K562 (cell line): ENCODE measurements around the gene EPHA7. TPM values are rescaled to one million over a fixed set of nuclear protein-coding genes. Genes with fewer than 3 reads are reported as not detected.
A peak's percentile ranks its signal among the peaks of the same experiment; 100 is the strongest.

Experiments used
- ATAC-seq: fragments of 200-7000 bp; cut with Tn5 transposase; 3 replicates; pipeline ENCODE4 v1.9.1; 2020; ENCODE audit warnings: moderate library complexity
- BruUV-seq: library from RNA; stranded (reverse); fragments of 400-500 nt; replicated peaks from 2 replicates; lab custom pipeline; 2021; lab: Mats Ljungman, UMichigan
- CTCF ChIA-PET: fragments of 300-600 bp; formaldehyde crosslinking; extraction: SDS; loops from one replicate; lab custom pipeline; 2021; ENCODE audit warnings: low intra/inter-chr PET ratio; lab: Yijun Ruan, JAX
- POLR2A ChIA-PET: fragments of 300-600, 350-650 bp; sonication (Branson Sonifier 250); formaldehyde crosslinking; extraction: SDS; loops from one replicate; lab custom pipeline; 2021; ENCODE audit warnings: antibody characterized with exemption, inconsistent platforms; lab: Yijun Ruan, JAX
- DNase-seq, 4 experiments: peaks; one replicate each; pipeline versions ENCODE4 v3.0.0 to v3.0.0-alpha.2; 2011 to 2018; ENCODE audit warnings: low spot score in 3 of 4, mixed read lengths in 3 of 4; ENCODE audit errors: extremely low read depth in 1 of 4
- FAIRE-seq: peaks from 2 replicates; lab custom pipeline; 2011; peaks lifted over from hg19 to GRCh38; lab: Jason Lieb, UNC
- H2AFZ ChIP-seq: 2 replicates; pipeline ENCODE4 v1.6.0; 2011; ENCODE audit warnings: low read depth, low read length, control low read depth, inconsistent platforms
- H3K27ac ChIP-seq: fragments of 200-600 bp; 3 replicates; pipeline ENCODE4 v1.8.0; 2011; ENCODE audit warnings: low read depth, mild to moderate bottlenecking, control low read depth, inconsistent platforms, low read length, moderate library complexity, mixed read lengths; ENCODE audit errors: extremely low read depth
- H3K27me3 ChIP-seq, 2 experiments: fragments of 300-600 bp in 1 of 2; 2 replicates in 1 of 2; 3 replicates in 1 of 2; pipeline versions ENCODE4 v1.6.0 to v1.8.0; 2011; ENCODE audit warnings: inconsistent platforms in 2 of 2, low read length in 2 of 2, mild to moderate bottlenecking in 1 of 2, mixed read lengths in 1 of 2, moderate library complexity in 1 of 2; ENCODE audit not compliant: control insufficient read depth in 2 of 2, insufficient read depth in 2 of 2
- H3K36me3 ChIP-seq: fragments of 300-600 bp; 3 replicates; pipeline ENCODE4 v1.8.0; 2011; ENCODE audit warnings: mild to moderate bottlenecking, low read length, inconsistent platforms; ENCODE audit not compliant: control insufficient read depth, insufficient read depth
- H3K4me1 ChIP-seq, 2 experiments: fragments of 200-600 bp in 1 of 2; replicated peaks in 1 of 2; 2 replicates in 1 of 2; 3 replicates in 1 of 2; pipeline versions ENCODE4 v1.5.1 to v1.8.0; 2011; ENCODE audit warnings: inconsistent platforms in 2 of 2, low read length in 2 of 2, mild to moderate bottlenecking in 1 of 2, mixed read lengths in 1 of 2, moderate library complexity in 1 of 2; ENCODE audit not compliant: control insufficient read depth in 2 of 2, insufficient read depth in 2 of 2
- H3K4me2 ChIP-seq: 2 replicates; pipeline ENCODE4 v1.6.1; 2011; ENCODE audit warnings: low read length, control low read depth, inconsistent platforms, mixed read lengths; ENCODE audit not compliant: insufficient read depth
- H3K4me3 ChIP-seq: fragments of 200-600 bp; sonication (generic), shearing (Covaris generic); 2 replicates; pipeline ENCODE4 v1.5.1; 2016; ENCODE audit warnings: control low read depth, inconsistent platforms
- H3K79me2 ChIP-seq: fragments of 200-600 bp; 3 replicates; pipeline ENCODE4 v1.8.0; 2011; ENCODE audit warnings: low read length, inconsistent platforms; ENCODE audit not compliant: control insufficient read depth, insufficient read depth
- H3K9ac ChIP-seq, 2 experiments: 2 replicates each; pipeline versions ENCODE4 v1.6.0 to v1.6.1; 2011; ENCODE audit warnings: low read depth in 2 of 2, low read length in 2 of 2, control low read depth in 1 of 2, inconsistent platforms in 1 of 2, mild to moderate bottlenecking in 1 of 2, mixed read lengths in 1 of 2; ENCODE audit not compliant: insufficient read depth in 1 of 2
- H3K9me1 ChIP-seq: one replicate; pipeline ENCODE4 v1.6.0; 2011; ENCODE audit warnings: inconsistent platforms, mild to moderate bottlenecking, low read length, moderate library complexity; ENCODE audit not compliant: control insufficient read depth, insufficient read depth
- H3K9me3 ChIP-seq: replicated peaks from 2 replicates; pipeline ENCODE4 v1.5.1; 2011; ENCODE audit warnings: low read depth, low read length, inconsistent platforms; ENCODE audit not compliant: control insufficient read depth, insufficient read depth
- H4K20me1 ChIP-seq: replicated peaks from 2 replicates; pipeline ENCODE4 v1.6.1; 2011; ENCODE audit warnings: low read length, inconsistent platforms, mixed read lengths; ENCODE audit not compliant: control insufficient read depth, insufficient read depth
- CTCF ChIP-seq, 3 experiments: IDR thresholded peaks in 2 of 3; conservative IDR thresholded peaks in 1 of 3; 2 replicates each; pipeline ENCODE4 v1.5.1; 2011 to 2012; ENCODE audit warnings: low read length in 3 of 3, mild to moderate bottlenecking in 3 of 3, control low read depth in 2 of 3, improper control_type of control experiment in 1 of 3, inconsistent platforms in 1 of 3, low read depth in 1 of 3, mixed read lengths in 1 of 3, moderate library complexity in 1 of 3; ENCODE audit not compliant: insufficient read depth in 2 of 3
- MTA2 ChIP-seq: fragments of 450-650 bp; IDR thresholded peaks from 2 replicates; pipeline ENCODE4 v1.6.1; 2016; ENCODE audit warnings: low read depth
- POLR2A ChIP-seq: fragments of 450-650 bp; conservative IDR thresholded peaks from 2 replicates; pipeline ENCODE4 v1.6.1; 2016
- ZNF146 ChIP-seq: IDR thresholded peaks from one replicate; pipeline ENCODE4 v1.6.1; 2018; ENCODE audit warnings: missing compliant biosample characterization; ENCODE audit not compliant: unreplicated experiment
- ZNF23 ChIP-seq: fragments of 250-450 bp; sonication (Bioruptor Pico); IDR thresholded peaks from 2 replicates; pipeline ENCODE4 v1.4.0; 2020; ENCODE audit warnings: mild to moderate bottlenecking
- ZNF431 ChIP-seq: sonication (generic); formaldehyde crosslinking; IDR thresholded peaks from 2 replicates; pipeline ENCODE4 v1.8.0; 2022; ENCODE audit warnings: mild to moderate bottlenecking, missing genetic modification reagents
- WGBS: fragments of 100-300 bp; shearing (Covaris generic); methylation state at CpG from one replicate; pipeline ENCODE4 v1.1.6; 2016; ENCODE audit warnings: low coverage, mixed read lengths; ENCODE audit not compliant: insufficient coverage; ENCODE audit errors: missing lambda C conversion rate; 5-methylcytosine and 5-hydroxymethylcytosine counted together
- in situ Hi-C: fragments of 300-500 bp; cut with MboI; formaldehyde crosslinking; loops from 4 replicates; pipeline ENCODE4 v1.15.0; 2018; ENCODE audit warnings: inconsistent platforms, mixed read lengths
- intact Hi-C: fragments of 100-400 bp; cut with micrococcal nuclease; formaldehyde crosslinking; loops from 2 replicates; pipeline ENCODE4 v1.14.2; 2022
- polyA plus RNA-seq, 8 experiments: library from polyadenylated mRNA; depleted of rRNA in 4 of 8; stranded (reverse) in 5 of 8; unstranded in 3 of 8; fragments of >200 nt; fragmentation: Nextera tagmentation in 2 of 8; fragmentation: Illumina TruSeq in 1 of 8; extraction: Ambion mirVana in 2 of 8; extraction: Trizol in 1 of 8; gene quantifications; 2 replicates each; pipeline versions ENCODE4 v1.2.1 to v1.2.3, GENCODE V29; 2011 to 2014; ENCODE audit warnings: inconsistent platforms in 1 of 8, missing spikeins in 1 of 8
- total RNA-seq, 7 experiments: library from RNA; depleted of rRNA in 6 of 7; stranded (reverse); fragments of >200 nt in 6 of 7; fragmentation: Illumina TruSeq in 2 of 7; extraction: Trizol in 2 of 7; gene quantifications; 2 replicates each; pipeline versions ENCODE4 v1.2.1 to v1.2.3, GENCODE V29; 2011 to 2021; ENCODE audit warnings: low replicate concordance in 1 of 7
- TF ChIP-seq, protein P1 (sequence below): fragments of 450-650 bp; IDR thresholded peaks from 2 replicates; pipeline ENCODE4 v1.6.1; 2016; ENCODE audit warnings: borderline replicate concordance

The EPHA7 gene
- total and polyA plus RNA-seq, 9 of the 15 experiments (the other 6 are each of a cell fraction or from before 2014, with no cell fraction given), result not detected

DNA sequence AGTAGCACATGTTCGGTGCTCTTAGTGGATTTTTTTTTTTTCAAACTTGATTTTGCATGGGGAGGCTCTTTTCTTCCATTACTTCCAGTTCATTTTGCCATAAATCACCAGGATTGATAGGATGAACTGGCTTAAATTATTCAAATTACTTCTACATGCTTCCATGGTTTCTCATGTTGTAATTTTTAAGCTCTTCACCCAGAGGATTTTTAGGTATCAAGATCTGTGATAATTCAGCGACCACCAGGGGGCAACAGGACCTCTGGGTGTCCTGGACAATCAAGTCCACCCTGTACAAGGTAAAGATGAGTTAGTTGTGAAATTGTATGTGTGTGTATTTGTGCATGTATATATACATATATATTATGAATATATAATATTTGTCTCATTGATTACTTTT, 4.2 kb upstream of the EPHA7 start:
- Histone ChIP-seq H2AFZ (no peak overlapping the region), H3K9me1 (no peaks in the 10 kb centered on the region), H3K27me3 (no peaks in the 10 kb centered on the region), H3K79me2 (no peaks in the 10 kb centered on the region), H4K20me1 (no peaks in the 10 kb centered on the region), H3K4me3 (no peak overlapping the region), H3K9ac (no peak overlapping the region), H3K4me2 (no peak overlapping the region), H3K27ac (no peak overlapping the region), H3K9me3 (no peaks in the 10 kb centered on the region), H3K36me3 (no peaks in the 10 kb centered on the region), H3K4me1 (no peaks in the 10 kb centered on the region)
- DNase-seq (peak in 1 of 4 experiments; percentile 48), FAIRE-seq (no peak), ATAC-seq (no peak)
- TF ChIP-seq ZNF23 (CRISPR knock-in tag) (no peak), POLR2A (no peak), MTA2 (no peak), ZNF146 (no peak), CTCF (IDR thresholded peaks at IDR 0.05 in 2 of 3, conservative IDR thresholded peaks at IDR 0.05 in 1 of 3; ENCODE audit: insufficient read depth in 2 of 3, low read depth in 1 of 3, low read length in 3 of 3) (0 out of 6 replicates have a peak, but pooled peaks of 1 of the 3 experiments have one; percentile 22), ZNF431 (no peak)
- TF ChIP-seq, protein P1, sequence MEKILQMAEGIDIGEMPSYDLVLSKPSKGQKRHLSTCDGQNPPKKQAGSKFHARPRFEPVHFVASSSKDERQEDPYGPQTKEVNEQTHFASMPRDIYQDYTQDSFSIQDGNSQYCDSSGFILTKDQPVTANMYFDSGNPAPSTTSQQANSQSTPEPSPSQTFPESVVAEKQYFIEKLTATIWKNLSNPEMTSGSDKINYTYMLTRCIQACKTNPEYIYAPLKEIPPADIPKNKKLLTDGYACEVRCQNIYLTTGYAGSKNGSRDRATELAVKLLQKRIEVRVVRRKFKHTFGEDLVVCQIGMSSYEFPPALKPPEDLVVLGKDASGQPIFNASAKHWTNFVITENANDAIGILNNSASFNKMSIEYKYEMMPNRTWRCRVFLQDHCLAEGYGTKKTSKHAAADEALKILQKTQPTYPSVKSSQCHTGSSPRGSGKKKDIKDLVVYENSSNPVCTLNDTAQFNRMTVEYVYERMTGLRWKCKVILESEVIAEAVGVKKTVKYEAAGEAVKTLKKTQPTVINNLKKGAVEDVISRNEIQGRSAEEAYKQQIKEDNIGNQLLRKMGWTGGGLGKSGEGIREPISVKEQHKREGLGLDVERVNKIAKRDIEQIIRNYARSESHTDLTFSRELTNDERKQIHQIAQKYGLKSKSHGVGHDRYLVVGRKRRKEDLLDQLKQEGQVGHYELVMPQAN, result no peak
- intact Hi-C loops (no loop called here), in situ Hi-C loops (no loop called here)
- 0% methylated on average over 2 of the region's 2 CpGs for WGBS
- no TSS peak for BruUV-seq
- CTCF ChIA-PET, result no interaction called here
- POLR2A ChIA-PET, result no interaction called here
